ENCODE measurements around the gene DHX40. TPM values are rescaled to one million over a fixed set of nuclear protein-coding genes. Genes with fewer than 3 reads are reported as not detected.

Gene DHX40, protein sequence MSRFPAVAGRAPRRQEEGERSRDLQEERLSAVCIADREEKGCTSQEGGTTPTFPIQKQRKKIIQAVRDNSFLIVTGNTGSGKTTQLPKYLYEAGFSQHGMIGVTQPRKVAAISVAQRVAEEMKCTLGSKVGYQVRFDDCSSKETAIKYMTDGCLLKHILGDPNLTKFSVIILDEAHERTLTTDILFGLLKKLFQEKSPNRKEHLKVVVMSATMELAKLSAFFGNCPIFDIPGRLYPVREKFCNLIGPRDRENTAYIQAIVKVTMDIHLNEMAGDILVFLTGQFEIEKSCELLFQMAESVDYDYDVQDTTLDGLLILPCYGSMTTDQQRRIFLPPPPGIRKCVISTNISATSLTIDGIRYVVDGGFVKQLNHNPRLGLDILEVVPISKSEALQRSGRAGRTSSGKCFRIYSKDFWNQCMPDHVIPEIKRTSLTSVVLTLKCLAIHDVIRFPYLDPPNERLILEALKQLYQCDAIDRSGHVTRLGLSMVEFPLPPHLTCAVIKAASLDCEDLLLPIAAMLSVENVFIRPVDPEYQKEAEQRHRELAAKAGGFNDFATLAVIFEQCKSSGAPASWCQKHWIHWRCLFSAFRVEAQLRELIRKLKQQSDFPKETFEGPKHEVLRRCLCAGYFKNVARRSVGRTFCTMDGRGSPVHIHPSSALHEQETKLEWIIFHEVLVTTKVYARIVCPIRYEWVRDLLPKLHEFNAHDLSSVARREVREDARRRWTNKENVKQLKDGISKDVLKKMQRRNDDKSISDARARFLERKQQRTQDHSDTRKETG
- 21.4 and 23.3 TPM in 2 replicates for total RNA-seq (2022)
- Bru-seq, nascent RNA: percentile 61 among the genes with signal in this experiment
- BruChase-seq, experiment 1, labeled RNA remaining after a 6-hour chase: percentile 78 among the genes with signal in this experiment
- percentile 64 among the genes with signal in this experiment for BruChase-seq, experiment 2, labeled RNA remaining after a 2-hour chase
- long read RNA-seq, transcript DHX40-201 (18 exons, 3,660 nt): major isoform, 17 of 24 reads
- long read RNA-seq, partial matches to known transcripts: 2 of 24 reads
- long read RNA-seq, other reads (novel, unspliced or antisense): 5 of 24 reads

GRCh38 chr17:59565171-59565958, at the start of gene DHX40:
TSS of gene DHX40 (plus strand) at chr17:59565610. CDS start at chr17:59565672, 62 bp downstream.
- H3K27me3 Mint-ChIP-seq (ENCODE audit: insufficient read depth, unreplicated experiment): no peaks in the 10 kb centered on the region
- TF ChIP-seq, protein P1, sequence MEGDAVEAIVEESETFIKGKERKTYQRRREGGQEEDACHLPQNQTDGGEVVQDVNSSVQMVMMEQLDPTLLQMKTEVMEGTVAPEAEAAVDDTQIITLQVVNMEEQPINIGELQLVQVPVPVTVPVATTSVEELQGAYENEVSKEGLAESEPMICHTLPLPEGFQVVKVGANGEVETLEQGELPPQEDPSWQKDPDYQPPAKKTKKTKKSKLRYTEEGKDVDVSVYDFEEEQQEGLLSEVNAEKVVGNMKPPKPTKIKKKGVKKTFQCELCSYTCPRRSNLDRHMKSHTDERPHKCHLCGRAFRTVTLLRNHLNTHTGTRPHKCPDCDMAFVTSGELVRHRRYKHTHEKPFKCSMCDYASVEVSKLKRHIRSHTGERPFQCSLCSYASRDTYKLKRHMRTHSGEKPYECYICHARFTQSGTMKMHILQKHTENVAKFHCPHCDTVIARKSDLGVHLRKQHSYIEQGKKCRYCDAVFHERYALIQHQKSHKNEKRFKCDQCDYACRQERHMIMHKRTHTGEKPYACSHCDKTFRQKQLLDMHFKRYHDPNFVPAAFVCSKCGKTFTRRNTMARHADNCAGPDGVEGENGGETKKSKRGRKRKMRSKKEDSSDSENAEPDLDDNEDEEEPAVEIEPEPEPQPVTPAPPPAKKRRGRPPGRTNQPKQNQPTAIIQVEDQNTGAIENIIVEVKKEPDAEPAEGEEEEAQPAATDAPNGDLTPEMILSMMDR (IDR thresholded peaks at IDR 0.05; ENCODE audit: unreplicated experiment): no peak
- POLR2A ChIA-PET: interaction anchor here (0.6 to 3.8 kb wide), 15 partner anchors 11 to 1359 kb away, joined by 3 to 36 read pairs (median 4); partner anchors contain the start of genes APPBP2, CLTC, PTRH2 and VMP1
- H3K4me1 Mint-ChIP-seq (ENCODE audit: insufficient read depth, unreplicated experiment): peaks cover 5% of the 10 kb centered on the region
- H3K9me3 Mint-ChIP-seq (ENCODE audit: unreplicated experiment): no peaks in the 10 kb centered on the region
- peak within 1 kb of the TSS; percentile 97 for H3K27ac Mint-ChIP-seq (ENCODE audit: low read depth, unreplicated experiment)
- H3K4me3 Mint-ChIP-seq (ENCODE audit: unreplicated experiment): peak within 1 kb of the TSS; percentile 97
- intact Hi-C loops (cut with micrococcal nuclease): no loop called here
- no TSS peak for BruUV-seq (replicated peaks)
- H3K36me3 Mint-ChIP-seq (ENCODE audit: insufficient read depth, unreplicated experiment): peaks cover 4% of the 10 kb centered on the region
- DNase-seq (ENCODE audit: unreplicated experiment): peak; percentile 87
- CTCF ChIA-PET: interaction anchor here (0.7 kb wide), 1 partner anchor 255 kb away, joined by 3 read pairs; no protein-coding TSS in a partner anchor

DNA sequence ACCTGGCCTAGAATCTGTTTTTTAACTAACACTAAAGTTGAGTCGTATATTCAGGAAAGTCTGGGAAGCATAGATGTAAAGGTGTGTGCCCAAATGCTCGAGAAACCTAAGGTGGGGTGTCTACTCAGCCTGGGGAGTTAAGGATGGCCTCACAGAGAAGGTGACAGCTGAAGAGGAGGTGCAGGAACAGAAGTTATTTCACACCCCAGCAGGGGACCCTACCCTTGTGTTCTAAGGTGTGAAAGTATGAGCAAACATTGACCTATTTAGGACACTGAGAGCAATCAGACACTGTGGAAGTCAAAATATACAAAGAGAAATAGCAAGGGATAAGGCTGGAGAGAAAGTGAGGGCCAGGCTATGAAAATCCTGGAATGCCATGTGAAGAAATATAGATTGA, 49.0 kb upstream of the DHX40 start:
- Mint-ChIP-seq H3K4me3 (ENCODE audit: unreplicated experiment) (no peak overlapping the region), H3K27me3 (ENCODE audit: insufficient read depth, unreplicated experiment) (no peaks in the 10 kb centered on the region), H3K9me3 (ENCODE audit: unreplicated experiment) (no peaks in the 10 kb centered on the region), H3K27ac (ENCODE audit: low read depth, unreplicated experiment) (no peak overlapping the region), H3K4me1 (ENCODE audit: insufficient read depth, unreplicated experiment) (peaks cover 12% of the 10 kb centered on the region), H3K36me3 (ENCODE audit: insufficient read depth, unreplicated experiment) (no peaks in the 10 kb centered on the region)
- POLR2A ChIA-PET: no interaction called here
- DNase-seq (ENCODE audit: unreplicated experiment): no peak
- intact Hi-C loops (cut with micrococcal nuclease): no loop called here
- TF ChIP-seq, protein P1 (IDR thresholded peaks at IDR 0.05; ENCODE audit: unreplicated experiment): no peak
- CTCF ChIA-PET: interaction anchor here (2.1 kb wide), 1 partner anchor 16 kb away, joined by 6 read pairs; no protein-coding TSS in a partner anchor
- no TSS peak for BruUV-seq (replicated peaks)

DNA sequence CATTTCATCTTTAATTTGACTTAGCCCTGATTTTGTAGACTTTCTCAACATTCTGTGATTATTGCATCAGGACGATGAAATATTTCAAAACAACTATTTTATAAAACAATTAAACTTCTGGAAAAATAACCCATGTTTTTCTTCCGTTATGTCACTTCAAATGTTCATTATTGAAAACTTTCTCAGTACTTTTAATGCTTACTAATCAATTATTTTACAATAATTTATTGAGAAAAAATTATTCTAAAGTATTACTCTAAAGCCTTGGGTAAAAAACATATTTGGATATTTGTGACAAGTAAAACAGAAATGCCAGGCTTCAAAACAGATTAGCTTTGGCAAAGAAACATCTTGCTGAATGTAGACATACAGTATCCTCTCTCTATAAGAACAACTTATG, 46.3 kb upstream of the DHX40 start:
- Mint-ChIP-seq H3K4me3 (ENCODE audit: unreplicated experiment) (no peak overlapping the region), H3K4me1 (ENCODE audit: insufficient read depth, unreplicated experiment) (peaks cover 10% of the 10 kb centered on the region), H3K27ac (ENCODE audit: low read depth, unreplicated experiment) (no peak overlapping the region), H3K27me3 (ENCODE audit: insufficient read depth, unreplicated experiment) (no peaks in the 10 kb centered on the region), H3K9me3 (ENCODE audit: unreplicated experiment) (no peaks in the 10 kb centered on the region), H3K36me3 (ENCODE audit: insufficient read depth, unreplicated experiment) (no peaks in the 10 kb centered on the region)
- no peak for DNase-seq (ENCODE audit: unreplicated experiment)
- BruUV-seq (replicated peaks): no TSS peak
- TF ChIP-seq, protein P1 (IDR thresholded peaks at IDR 0.05; ENCODE audit: unreplicated experiment): no peak
- ChIA-PET POLR2A (interaction anchor here (0.7 kb wide), 1 partner anchor 18 kb away, joined by 3 read pairs; no protein-coding TSS in a partner anchor), CTCF (interaction anchor here (0.7 to 2.3 kb wide), 2 partner anchors 100 to 208 kb away, joined by 3 to 6 read pairs; no protein-coding TSS in a partner anchor)
- intact Hi-C loops (cut with micrococcal nuclease): no loop called here

Data from MCF 10A (cell line).